H9 (cell line): ENCODE results near the gene KIAA0825. TPM values are rescaled to one million over a fixed set of nuclear protein-coding genes. Genes with fewer than 3 reads are reported as not detected.

Experiments
- DNase-seq: peaks from one replicate; pipeline ENCODE4 v3.0.0-alpha.2; 2017
- H2AFZ ChIP-seq: one replicate; pipeline ENCODE4 v1.6.1; 2013; ENCODE audit warnings: mild to moderate bottlenecking, low read length, control low read depth, moderate library complexity
- H2AK5ac ChIP-seq: 2 replicates; pipeline ENCODE4 v1.6.1; 2013; ENCODE audit warnings: low read length, control low read depth, mixed read lengths; ENCODE audit not compliant: insufficient read length
- H2BK120ac ChIP-seq: one replicate; pipeline ENCODE4 v1.6.1; 2013; ENCODE audit warnings: low read depth, mild to moderate bottlenecking, low read length, control low read depth, inconsistent platforms; ENCODE audit not compliant: poor library complexity, severe bottlenecking
- H2BK12ac ChIP-seq: 2 replicates; pipeline ENCODE4 v1.6.1; 2013; ENCODE audit warnings: low read length, control low read depth, mixed read lengths, low read depth; ENCODE audit not compliant: insufficient read length
- H2BK15ac ChIP-seq: 2 replicates; pipeline ENCODE4 v1.6.1; 2013; ENCODE audit warnings: low read depth, low read length, control low read depth
- H2BK20ac ChIP-seq: one replicate; pipeline ENCODE4 v1.6.1; 2013; ENCODE audit warnings: low read depth, mild to moderate bottlenecking, low read length, control low read depth, inconsistent platforms; ENCODE audit not compliant: poor library complexity, severe bottlenecking
- H2BK5ac ChIP-seq: 2 replicates; pipeline ENCODE4 v1.6.1; 2013; ENCODE audit warnings: low read length, control low read depth, mixed read lengths; ENCODE audit not compliant: insufficient read length
- H3K14ac ChIP-seq: 2 replicates; pipeline ENCODE4 v1.6.1; 2013; ENCODE audit warnings: low read length, control low read depth; ENCODE audit not compliant: insufficient read depth
- H3K18ac ChIP-seq: 2 replicates; pipeline ENCODE4 v1.6.1; 2013; ENCODE audit warnings: low read depth, mild to moderate bottlenecking, mixed read lengths, low read length, control low read depth; ENCODE audit not compliant: insufficient read length
- H3K23ac ChIP-seq: 2 replicates; pipeline ENCODE4 v1.6.1; 2013; ENCODE audit warnings: low read length, control low read depth, mixed read lengths, low read depth; ENCODE audit not compliant: insufficient read length
- H3K23me2 ChIP-seq: 2 replicates; pipeline ENCODE4 v1.6.1; 2013; ENCODE audit warnings: low read depth, mild to moderate bottlenecking, mixed read lengths, low read length, control low read depth; ENCODE audit not compliant: insufficient read length, poor library complexity, severe bottlenecking
- H3K27ac ChIP-seq: 2 replicates; pipeline ENCODE4 v1.5.1; 2013; ENCODE audit warnings: low read length, control low read depth, mixed read lengths, low read depth; ENCODE audit not compliant: insufficient read length
- H3K27me3 ChIP-seq: 2 replicates; pipeline ENCODE4 v1.6.1; 2013; ENCODE audit warnings: low read length, control low read depth, inconsistent platforms; ENCODE audit not compliant: insufficient read depth
- H3K4ac ChIP-seq: 2 replicates; pipeline ENCODE4 v1.6.1; 2013; ENCODE audit warnings: low read depth, mild to moderate bottlenecking, control low read depth, inconsistent platforms, low read length, moderate library complexity
- H3K4me1 ChIP-seq: 2 replicates; pipeline ENCODE4 v1.6.1; 2013; ENCODE audit warnings: low read length, control low read depth, inconsistent platforms; ENCODE audit not compliant: insufficient read depth
- H3K4me2 ChIP-seq: 2 replicates; pipeline ENCODE4 v1.6.1; 2013; ENCODE audit warnings: low read length, control low read depth, mixed read lengths; ENCODE audit not compliant: insufficient read length, insufficient read depth
- H3K56ac ChIP-seq: 2 replicates; pipeline ENCODE4 v1.6.1; 2013; ENCODE audit warnings: low read depth, mild to moderate bottlenecking, mixed read lengths, low read length, control low read depth; ENCODE audit not compliant: insufficient read length
- H3K79me1 ChIP-seq: 2 replicates; pipeline ENCODE4 v1.6.1; 2013; ENCODE audit warnings: low read depth, mild to moderate bottlenecking, moderate library complexity, low read length, control low read depth, inconsistent platforms; ENCODE audit not compliant: insufficient read depth, poor library complexity, severe bottlenecking
- H3K79me2 ChIP-seq: 2 replicates; pipeline ENCODE4 v1.6.1; 2013; ENCODE audit warnings: low read length, control low read depth, inconsistent platforms; ENCODE audit not compliant: insufficient read depth
- H3K9ac ChIP-seq: 2 replicates; pipeline ENCODE4 v1.6.1; 2013; ENCODE audit warnings: low read length, control low read depth, mixed read lengths; ENCODE audit not compliant: insufficient read length; ENCODE audit errors: extremely low read depth
- H3K9me3 ChIP-seq: one replicate; pipeline ENCODE4 v1.6.1; 2013; ENCODE audit warnings: low read depth, low read length, inconsistent platforms; ENCODE audit not compliant: control insufficient read depth
- H3T11ph ChIP-seq: one replicate; pipeline ENCODE4 v1.6.1; 2013; ENCODE audit warnings: mild to moderate bottlenecking, low read length, control low read depth, inconsistent platforms
- H4K20me1 ChIP-seq: one replicate; pipeline ENCODE4 v1.6.1; 2013; ENCODE audit not compliant: control insufficient read depth, insufficient read length, insufficient read depth
- H4K5ac ChIP-seq: 2 replicates; pipeline ENCODE4 v1.6.1; 2013; ENCODE audit warnings: low read depth, mild to moderate bottlenecking, mixed read lengths, low read length, control low read depth; ENCODE audit not compliant: insufficient read length
- H4K8ac ChIP-seq: replicated peaks from 2 replicates; pipeline ENCODE4 v1.6.1; 2013; ENCODE audit warnings: low read length, control low read depth, mixed read lengths, low read depth; ENCODE audit not compliant: insufficient read length
- H4K91ac ChIP-seq: 2 replicates; pipeline ENCODE4 v1.6.1; 2013; ENCODE audit warnings: low read depth, mild to moderate bottlenecking, moderate library complexity, mixed read lengths, low read length, control low read depth; ENCODE audit not compliant: insufficient read length
- H3K27ac Mint-ChIP-seq, 3 experiments: 2 replicates in 2 of 3; 3 replicates in 1 of 3; pipeline ENCODE4 v1.8.0; 2020 to 2021; ENCODE audit warnings: mixed read lengths in 3 of 3, mild to moderate bottlenecking in 1 of 3, moderate library complexity in 1 of 3
- H3K27me3 Mint-ChIP-seq: 2 replicates; pipeline ENCODE4 v1.8.0; 2021; ENCODE audit warnings: low read depth, mild to moderate bottlenecking, moderate library complexity, mixed read lengths
- H3K36me3 Mint-ChIP-seq, 3 experiments: 2 replicates in 2 of 3; 3 replicates in 1 of 3; pipeline ENCODE4 v1.8.0; 2020 to 2021; ENCODE audit warnings: low read depth in 3 of 3, mixed read lengths in 3 of 3; ENCODE audit not compliant: insufficient read depth in 1 of 3
- H3K4me1 Mint-ChIP-seq, 2 experiments: 2 replicates each; pipeline ENCODE4 v1.8.0; 2020; ENCODE audit warnings: mixed read lengths in 2 of 2
- H3K4me3 Mint-ChIP-seq, 2 experiments: 2 replicates in 1 of 2; 3 replicates in 1 of 2; pipeline ENCODE4 v1.8.0; 2020 to 2021; ENCODE audit warnings: mild to moderate bottlenecking in 2 of 2, mixed read lengths in 2 of 2, moderate library complexity in 1 of 2
- H3K9me3 Mint-ChIP-seq, 2 experiments: 2 replicates in 1 of 2; 3 replicates in 1 of 2; pipeline ENCODE4 v1.8.0; 2020; ENCODE audit warnings: mild to moderate bottlenecking in 2 of 2, mixed read lengths in 2 of 2, moderate library complexity in 1 of 2
- WGBS: extraction: QIAGEN DNeasy Blood & Tissue Kit; methylation state at CpG from one replicate; pipeline ENCODE4 v1.1.7; 2013; ENCODE audit warnings: missing lambda C conversion rate, low lambda C conversion rate, mixed read lengths; ENCODE audit not compliant: insufficient read length; ENCODE audit errors: extremely low coverage; 5-methylcytosine and 5-hydroxymethylcytosine counted together
- total RNA-seq: library from RNA; stranded (reverse); gene quantifications from 2 replicates; pipeline ENCODE4 v1.2.1, GENCODE V29; 2021
- TF ChIP-seq, protein P1 (sequence below): fragments of 200-600 bp; sonication (generic); conservative IDR thresholded peaks from 3 replicates; pipeline ENCODE4 v1.8.0; 2021; ENCODE audit warnings: antibody characterized with exemption, mild to moderate bottlenecking

The KIAA0825 gene
- total RNA-seq, 1 experiment from 2014 or later: 1.8 TPM

DNA sequence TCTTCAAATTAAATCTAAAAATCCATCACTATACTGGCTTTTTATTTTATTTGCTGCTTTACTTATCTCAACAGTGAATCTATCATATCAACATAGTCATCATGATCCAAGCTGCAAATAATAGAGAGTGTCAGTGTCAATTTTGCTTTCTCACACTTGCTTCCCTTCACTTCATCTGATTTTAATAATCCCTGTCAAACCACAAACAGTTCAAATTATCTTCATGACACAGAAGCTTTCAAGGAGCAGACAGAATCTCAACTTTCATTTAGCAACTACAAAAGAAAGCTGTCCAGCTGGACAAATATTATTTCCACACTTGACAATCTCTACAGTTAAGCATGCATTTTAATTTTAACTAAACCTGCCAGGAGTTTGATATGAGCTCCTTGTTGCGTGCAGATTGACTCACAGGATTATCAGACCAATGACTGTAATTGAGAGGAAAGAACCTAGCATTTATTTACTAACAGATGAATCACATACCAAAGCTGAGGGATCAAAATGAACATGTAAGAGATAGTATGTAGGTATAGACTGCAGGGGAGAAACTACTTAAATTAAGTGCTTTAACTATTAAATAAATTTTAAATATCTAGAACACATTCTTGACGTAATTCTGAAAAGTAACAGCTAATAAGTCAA lies 56.0 kb downstream of the KIAA0825 start:
- Histone ChIP-seq H3K18ac (no peak overlapping the region), H3K27me3 (no peaks in the 10 kb centered on the region), H3K79me2 (no peaks in the 10 kb centered on the region), H3K4me2 (no peak overlapping the region), H3K14ac (no peak overlapping the region), H2BK5ac (no peak overlapping the region), H2AK5ac (no peak overlapping the region), H3K23ac (no peak overlapping the region), H4K8ac (no peak overlapping the region), H3K23me2 (no peaks in the 10 kb centered on the region), H3K27ac (no peak overlapping the region), H3K9me3 (no peaks in the 10 kb centered on the region), H4K91ac (no peak overlapping the region), H4K5ac (no peak overlapping the region), H2BK12ac (no peak overlapping the region), H3K4me1 (no peaks in the 10 kb centered on the region; the same call in 1 of the 2 replicates), H3T11ph (no peak overlapping the region), H2AFZ (no peak overlapping the region), H3K9ac (no peak overlapping the region), H3K79me1 (no peaks in the 10 kb centered on the region), H4K20me1 (no peaks in the 10 kb centered on the region), H2BK15ac (no peak overlapping the region), H2BK120ac (no peak overlapping the region), H3K4ac (no peak overlapping the region), H2BK20ac (no peak overlapping the region), H3K56ac (no peak overlapping the region)
- no peak for DNase-seq
- no CpG with 5 or more reads among the region's 2 CpGs for WGBS
- TF ChIP-seq, protein P1, sequence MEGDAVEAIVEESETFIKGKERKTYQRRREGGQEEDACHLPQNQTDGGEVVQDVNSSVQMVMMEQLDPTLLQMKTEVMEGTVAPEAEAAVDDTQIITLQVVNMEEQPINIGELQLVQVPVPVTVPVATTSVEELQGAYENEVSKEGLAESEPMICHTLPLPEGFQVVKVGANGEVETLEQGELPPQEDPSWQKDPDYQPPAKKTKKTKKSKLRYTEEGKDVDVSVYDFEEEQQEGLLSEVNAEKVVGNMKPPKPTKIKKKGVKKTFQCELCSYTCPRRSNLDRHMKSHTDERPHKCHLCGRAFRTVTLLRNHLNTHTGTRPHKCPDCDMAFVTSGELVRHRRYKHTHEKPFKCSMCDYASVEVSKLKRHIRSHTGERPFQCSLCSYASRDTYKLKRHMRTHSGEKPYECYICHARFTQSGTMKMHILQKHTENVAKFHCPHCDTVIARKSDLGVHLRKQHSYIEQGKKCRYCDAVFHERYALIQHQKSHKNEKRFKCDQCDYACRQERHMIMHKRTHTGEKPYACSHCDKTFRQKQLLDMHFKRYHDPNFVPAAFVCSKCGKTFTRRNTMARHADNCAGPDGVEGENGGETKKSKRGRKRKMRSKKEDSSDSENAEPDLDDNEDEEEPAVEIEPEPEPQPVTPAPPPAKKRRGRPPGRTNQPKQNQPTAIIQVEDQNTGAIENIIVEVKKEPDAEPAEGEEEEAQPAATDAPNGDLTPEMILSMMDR: no peak
- Mint-ChIP-seq H3K27ac (no peak overlapping the region), H3K9me3 (no peaks in the 10 kb centered on the region; a peak in 2 of 5 replicates), H3K4me3 (no peak overlapping the region), H3K27me3 (no peaks in the 10 kb centered on the region), H3K36me3 (peaks cover 0 to 9% (median 8%) of the 10 kb centered on the region in 3 experiments; a peak in 3 of 7 replicates), H3K4me1 (peaks cover 6 to 8% of the 10 kb centered on the region in 2 experiments; a peak in 3 of 4 replicates)
